ENCODE results near the gene GPR142.

The GPR142 gene, protein sequence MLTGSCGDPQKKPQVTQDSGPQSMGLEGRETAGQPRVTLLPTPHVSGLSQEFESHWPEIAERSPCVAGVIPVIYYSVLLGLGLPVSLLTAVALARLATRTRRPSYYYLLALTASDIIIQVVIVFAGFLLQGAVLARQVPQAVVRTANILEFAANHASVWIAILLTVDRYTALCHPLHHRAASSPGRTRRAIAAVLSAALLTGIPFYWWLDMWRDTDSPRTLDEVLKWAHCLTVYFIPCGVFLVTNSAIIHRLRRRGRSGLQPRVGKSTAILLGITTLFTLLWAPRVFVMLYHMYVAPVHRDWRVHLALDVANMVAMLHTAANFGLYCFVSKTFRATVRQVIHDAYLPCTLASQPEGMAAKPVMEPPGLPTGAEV

DNA sequence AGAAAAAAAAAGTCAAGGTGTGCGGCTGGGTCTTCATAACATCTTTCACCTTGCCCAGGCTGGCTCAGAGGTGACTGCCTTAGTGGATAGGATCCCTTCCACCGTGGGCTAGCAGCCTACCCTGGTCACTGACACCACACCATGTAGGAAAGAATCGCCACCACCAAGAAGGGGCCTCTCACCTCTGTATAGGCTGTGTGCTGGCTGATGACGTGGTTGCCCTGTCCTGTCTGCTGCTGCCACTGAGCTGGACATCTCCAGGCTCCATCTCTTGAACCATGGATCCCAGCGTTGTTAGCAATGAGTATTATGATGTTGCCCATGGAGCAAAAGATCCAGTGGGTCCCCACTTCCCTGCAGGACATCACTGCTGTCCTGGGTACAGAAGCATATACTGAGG lies at the start of gene GPR142:
Gene GPR142 (plus strand): TSS at position 301 of the 400 bp plus-strand sequence. CDS start 2,035 bp downstream, outside the sequence.
- DNase-seq = no peak

DNA sequence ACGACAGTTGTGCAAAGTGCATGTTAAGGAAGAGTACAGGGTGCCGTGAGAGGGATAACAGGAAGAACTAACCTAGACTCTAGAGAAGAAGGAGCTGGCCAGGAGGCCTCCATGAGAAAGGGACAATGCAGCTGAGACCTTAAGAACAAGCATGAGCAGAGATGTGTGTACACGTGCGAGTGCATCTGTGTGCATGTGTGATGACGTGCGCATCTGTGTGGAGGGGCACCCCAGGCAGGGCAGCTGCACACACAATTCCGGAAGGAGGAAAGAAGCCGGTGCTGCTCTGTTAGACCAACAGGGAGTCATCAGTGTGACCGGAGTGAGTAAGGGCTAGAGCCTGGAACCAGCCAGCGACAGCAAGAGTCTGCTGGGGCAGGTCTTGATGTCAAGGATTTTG lies 48.9 kb upstream of the GPR142 start:
- no peak for DNase-seq

DNA sequence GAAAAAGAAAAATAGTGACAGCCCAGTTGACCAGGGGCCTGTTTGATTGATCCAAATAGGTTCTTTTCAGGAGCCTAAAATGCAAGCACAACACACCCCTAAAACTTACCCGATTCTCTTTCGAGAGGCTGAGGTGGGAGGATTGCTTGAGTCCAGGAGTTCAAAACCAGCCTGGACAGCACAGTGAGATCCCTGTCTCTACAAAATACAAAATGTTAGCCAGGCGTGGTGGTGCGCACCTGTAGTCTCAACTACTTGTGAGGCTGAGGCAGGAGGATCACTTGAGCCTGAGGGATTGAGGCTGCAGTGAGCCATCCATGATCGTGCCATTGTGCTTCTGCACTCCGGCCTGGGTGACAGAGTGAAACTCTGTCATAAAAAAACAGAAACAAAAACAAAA lies 42.8 kb upstream of the GPR142 start:
- no peak for DNase-seq

DNA sequence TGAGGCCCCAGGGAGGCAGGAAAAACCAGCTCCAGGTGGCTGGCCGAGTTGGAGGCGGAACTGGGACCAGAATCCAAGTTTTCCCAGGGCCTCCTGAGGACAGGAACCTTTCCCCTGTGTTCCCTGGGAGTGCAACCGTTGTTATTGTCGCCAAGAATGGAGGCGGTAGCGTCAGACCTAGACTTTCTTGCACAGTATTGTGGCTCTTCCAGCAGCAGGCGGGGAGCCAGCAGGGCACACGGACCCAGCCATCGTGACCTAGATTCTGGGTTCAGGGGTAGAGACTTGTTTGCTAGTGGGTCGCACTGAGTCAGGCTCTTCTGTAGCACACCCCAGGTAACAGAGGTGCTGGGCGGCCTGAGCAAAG lies 41.9 kb upstream of the GPR142 start:
- no peak for DNase-seq

DNA sequence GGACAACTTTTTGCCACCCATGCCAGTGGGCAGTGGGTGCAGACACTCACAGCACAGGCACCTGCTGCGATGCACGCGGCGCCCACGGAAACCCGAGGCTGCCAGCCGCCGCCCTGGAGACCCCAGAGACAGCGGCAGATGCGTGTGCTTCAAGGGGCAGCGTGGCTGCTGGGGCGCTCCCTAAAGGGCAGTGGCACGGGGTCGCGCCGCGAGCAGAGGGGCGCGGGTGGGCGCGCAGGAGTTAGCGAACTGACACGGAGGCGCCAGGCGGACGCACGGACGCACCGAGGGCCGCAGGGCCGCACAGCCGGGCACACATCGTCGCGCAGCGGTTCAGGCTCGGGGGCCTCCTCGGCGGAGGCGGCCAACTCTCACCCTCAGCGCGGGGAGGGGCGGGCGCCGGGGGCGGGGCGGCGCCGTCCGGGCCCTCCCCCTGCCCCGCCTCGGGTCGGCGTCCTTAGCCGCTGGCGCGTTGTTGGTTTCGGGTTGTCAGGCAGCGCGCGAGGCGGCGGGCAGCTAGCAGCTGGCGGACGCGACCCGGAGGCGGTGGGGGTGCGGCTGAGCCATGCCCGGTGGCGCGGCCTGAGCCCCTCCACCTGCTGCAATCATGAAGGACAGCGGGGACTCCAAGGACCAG lies 41.4 kb upstream of the GPR142 start, which contains the start of gene KIF19:
Gene KIF19 (plus strand): TSS at position 484 of the 637 bp plus-strand sequence. CDS start 124 bp downstream, at position 608.
- no peak for DNase-seq

DNA sequence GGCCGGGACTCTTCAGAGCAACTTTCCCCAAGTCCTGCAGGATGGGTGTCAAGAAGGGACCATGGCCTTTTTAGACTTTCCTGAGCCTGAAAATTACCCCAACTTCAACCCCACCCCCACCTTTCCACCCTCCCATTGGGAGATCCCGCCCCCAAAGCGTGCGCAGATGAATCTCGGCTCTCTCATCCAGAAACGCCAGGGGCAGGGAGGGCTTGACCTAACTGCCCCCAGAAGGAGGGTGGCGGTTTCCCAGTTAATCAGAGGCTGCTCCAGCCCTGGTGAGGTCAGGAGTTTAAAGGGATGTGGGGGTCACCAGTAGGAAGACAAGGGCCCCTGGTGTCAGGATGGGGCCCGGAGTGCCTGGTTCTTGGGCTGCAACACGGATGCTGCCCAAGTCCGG lies 40.8 kb upstream of the GPR142 start:
- DNase-seq = no peak

DNA sequence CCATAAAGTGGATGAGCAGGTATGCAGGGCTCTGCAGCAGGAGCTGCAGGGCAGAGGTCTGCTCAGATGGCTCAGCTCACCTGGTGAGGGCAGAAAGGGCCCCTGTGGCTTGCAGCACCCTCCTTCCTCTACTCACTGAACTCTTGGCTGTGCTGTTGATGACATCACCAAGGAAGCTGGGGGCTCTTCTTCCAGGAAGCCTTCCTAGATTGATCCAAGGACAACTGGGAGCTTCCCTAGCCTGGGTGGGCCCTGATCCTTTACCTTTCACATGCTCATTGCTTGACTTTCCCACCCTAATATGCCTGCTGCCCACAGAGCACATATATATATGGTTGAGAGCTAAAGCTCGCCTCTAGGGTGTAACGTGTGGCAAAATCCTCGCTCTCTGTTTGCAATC lies 38.8 kb upstream of the GPR142 start:
- no peak for DNase-seq

DNA sequence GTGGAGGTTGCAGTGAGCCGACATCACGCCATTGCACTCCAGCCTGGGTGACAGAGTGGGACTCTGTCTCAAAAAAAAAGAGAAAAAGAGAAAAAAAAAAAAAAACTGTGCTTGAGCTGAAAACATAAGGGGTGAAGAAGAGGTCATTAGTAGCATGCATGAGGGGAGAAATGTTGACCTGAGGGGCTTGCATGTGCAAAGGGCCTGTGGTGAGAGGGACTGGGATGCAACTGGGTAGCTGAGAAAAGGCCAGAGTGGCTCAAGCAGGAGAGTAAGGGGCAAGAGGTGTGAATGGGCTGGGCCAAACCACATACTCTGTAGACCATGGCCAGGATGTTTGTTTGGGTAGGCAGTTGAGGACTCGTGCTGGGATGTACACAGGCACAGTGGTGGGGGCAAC lies 37.9 kb upstream of the GPR142 start:
- DNase-seq = no peak

DNA sequence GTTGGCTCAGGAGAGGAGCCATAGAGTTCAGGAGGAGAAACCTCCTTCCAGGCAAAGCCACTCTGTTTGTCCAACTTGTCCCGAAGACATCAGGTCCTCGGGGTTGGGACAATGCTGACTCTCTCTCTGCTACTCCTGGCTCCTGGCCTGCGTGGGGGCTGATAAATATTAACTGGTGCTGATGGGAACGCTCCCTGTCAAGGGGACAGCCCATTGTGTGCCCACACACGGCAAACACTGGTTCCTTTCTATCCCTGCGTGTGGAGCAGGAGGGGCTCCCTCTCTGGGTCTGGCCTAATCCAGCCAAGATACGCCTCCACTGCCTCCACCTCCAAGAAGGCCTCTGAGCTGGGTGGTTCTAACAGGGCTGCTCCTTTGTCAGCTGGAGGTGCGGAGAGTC lies 36.9 kb upstream of the GPR142 start:
- no peak for DNase-seq

DNA sequence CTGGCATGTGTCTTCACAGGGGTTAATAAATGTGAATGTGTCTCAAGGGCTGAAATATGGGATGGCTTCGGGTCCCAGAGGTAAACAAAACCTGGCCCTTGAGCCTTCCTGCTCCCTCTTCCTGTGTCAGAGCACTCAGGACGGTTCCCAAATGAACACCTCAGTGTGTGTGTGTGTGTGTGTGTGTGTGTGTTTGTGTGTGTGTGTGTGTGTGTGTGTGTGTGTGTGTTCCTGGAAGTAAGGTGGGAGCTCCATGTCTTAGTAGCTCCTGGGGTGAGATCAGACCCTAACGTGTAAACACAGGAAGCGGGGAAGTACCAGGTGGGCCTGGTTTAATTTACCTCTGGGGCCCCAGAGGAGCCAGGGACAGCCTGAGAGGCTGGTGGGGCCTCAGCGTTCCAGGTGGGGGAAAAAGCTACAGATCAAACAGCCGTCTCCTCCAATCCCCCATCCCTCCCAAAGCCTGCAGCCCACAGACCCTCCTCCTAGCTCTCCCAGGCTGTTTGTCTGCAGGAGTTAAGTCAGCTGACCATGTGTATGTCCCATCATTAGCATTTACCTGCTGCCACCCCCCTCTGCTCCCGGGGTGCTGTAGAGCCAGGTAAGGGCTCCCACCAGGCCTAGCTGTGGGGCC lies 35.2 kb upstream of the GPR142 start:
- no peak for DNase-seq

DNA sequence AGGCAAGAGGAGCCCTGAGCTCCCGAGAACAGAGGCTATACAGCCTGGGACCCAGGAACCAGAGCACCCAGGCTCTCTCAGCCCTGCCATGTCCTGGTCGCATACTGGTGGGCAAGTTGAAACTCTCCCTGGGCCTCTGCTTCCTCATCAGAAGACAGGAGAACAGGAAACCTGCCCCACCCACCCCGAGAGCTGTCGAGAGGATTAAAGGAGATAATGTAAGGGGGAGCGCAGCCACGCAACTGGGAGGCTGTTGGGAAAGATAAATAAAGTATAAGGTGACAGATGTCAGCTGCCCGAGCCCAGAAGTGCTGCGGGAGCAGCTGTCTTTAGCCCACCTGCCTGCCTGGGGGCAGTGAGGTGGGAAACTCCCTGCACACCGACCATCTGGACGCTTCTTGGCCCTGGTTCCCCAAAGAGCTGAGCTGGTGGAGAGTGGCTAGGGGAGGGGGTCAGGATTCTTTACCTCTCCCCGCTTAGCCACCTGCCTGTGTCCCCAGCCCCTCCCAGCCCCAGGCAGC lies 34.5 kb upstream of the GPR142 start:
- DNase-seq = no peak

DNA sequence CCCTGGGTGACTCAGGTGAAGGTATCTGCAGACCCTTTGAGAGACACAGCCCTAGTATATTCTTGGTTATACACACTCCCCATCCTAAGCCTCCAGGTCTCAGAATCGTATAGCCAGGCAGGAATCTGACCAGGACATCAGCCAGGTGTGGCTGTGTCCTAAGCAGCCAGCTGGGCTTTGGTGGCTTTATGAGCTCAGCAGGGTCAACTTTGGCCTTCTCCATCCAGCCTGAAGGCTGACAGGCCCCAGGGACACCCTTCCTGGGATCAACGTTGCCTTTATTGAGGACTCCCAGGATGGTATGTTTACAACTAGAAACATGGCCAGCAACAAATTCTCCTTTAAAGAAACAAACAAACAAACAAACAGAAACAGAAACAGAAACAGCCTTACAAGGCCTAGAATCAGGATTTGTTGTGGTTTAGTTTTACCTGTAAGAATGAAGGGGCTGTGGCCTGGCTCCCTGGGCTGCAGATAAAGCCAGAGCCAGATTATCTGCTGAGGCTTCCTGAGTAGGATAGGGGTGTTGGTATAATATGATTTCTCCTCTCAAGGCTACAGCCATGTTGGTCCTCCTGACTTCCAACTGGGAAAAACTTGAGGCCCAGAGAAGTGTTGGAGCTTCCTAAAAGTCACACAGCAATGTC lies 32.8 kb upstream of the GPR142 start:
- DNase-seq = no peak

DNA sequence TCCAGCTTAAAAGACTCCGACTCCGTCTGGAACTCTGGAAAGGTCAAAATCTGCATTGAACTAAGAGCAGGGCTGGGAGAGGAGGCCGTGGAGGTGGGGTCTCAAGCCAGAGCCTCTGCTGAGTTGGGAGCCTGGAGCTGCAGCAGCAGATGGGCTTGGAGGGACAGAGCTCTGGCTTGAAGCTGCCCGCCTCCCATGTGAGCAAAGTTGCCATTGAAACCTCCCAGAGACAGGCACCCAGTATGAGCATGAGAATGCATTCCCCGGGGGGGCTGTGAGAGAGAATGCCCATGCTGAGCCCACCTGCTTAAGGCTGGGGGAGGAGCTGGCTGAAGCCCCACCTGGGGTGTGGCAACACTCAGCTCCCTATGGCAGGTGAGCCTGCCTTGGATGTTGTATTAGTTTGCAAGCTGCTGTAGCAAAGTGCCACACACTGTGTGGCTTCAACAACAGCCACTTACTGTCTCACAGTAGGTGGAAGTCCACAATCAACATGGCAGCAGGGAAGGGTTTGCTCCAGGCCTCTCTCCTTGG lies 31.7 kb upstream of the GPR142 start:
- DNase-seq = no peak

DNA sequence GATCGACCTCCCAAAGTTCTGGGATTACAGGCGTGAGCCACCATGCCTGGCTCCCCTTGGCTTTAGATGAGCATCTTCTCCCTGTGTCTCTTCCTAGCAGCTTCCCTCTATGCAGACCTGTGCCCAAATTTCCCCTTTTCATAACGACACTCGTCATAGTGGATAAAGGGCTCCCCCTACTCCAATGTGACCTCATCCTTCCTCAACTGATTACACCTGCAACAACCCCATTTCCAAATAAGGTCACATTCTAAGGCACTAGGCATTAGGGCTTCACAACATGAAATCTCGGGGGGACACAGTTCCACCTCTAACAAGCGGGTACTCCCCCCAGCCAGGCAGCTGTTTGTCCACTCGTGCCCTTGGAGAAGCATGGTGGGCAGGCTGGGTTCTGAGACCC lies 31.0 kb upstream of the GPR142 start:
- no peak for DNase-seq

DNA sequence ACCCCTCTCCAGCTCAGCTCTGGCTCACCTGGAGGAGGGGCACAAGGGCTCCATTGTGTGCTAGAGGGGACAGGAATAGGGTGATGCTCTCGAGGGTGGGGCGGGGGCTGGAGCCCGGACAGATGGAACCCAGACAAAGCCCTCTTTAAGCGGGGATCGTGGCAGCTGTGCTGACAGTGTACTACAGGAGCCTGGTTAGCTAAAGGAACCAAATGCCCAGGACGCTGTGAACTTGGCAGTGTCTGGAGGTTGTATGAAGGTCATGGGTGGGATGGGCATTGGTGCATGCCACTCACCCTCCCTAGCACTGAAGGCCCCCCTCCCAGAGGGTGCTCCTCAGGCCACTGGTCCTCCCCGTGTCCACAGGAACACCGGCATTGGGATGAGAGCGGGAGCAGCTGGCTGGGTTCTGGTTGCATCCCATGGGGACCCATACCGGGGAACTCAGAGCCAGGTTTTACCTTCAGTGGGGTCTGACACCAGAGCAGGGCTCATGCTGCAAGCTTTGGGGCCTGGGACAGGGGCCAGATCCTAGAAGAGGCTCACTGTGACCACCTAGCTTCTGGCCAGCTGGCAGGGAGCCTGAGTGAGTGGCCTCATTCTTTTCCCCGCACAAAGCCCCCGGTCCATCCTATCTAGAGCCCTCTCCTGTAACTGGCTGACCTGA lies 29.3 kb upstream of the GPR142 start:
- DNase-seq = no peak

DNA sequence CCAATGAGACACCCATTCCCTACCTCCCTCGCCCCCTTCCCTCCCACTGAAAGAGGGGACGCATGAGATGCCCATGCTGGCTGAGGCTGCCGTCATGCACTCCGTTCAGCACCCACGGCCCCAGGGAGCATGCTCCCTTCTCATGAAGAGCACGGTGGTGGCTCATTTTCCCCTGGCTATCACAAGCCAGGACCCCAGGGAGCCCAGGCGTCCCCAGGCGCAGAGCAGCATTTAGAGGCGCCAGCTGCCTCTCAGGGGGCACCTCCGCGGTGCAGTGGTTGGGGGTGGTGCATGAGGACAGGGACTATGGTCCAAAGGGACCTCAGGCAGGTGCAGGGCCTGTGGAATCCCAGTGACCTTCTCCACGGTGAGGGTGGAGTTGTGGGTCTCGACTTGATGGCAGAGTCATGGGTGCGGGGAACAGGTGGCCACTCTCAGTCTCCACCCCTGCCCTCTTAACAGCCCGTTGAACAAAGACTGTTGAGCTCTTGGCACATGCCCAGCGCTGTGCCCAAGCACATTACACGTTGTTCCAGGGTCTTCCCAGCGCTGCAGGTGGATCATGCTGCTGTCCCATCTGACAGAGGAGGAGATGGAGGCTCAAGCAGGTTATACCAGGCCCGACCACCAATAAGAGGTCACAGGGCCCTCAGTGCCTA lies 27.6 kb upstream of the GPR142 start:
- no peak for DNase-seq

DNA sequence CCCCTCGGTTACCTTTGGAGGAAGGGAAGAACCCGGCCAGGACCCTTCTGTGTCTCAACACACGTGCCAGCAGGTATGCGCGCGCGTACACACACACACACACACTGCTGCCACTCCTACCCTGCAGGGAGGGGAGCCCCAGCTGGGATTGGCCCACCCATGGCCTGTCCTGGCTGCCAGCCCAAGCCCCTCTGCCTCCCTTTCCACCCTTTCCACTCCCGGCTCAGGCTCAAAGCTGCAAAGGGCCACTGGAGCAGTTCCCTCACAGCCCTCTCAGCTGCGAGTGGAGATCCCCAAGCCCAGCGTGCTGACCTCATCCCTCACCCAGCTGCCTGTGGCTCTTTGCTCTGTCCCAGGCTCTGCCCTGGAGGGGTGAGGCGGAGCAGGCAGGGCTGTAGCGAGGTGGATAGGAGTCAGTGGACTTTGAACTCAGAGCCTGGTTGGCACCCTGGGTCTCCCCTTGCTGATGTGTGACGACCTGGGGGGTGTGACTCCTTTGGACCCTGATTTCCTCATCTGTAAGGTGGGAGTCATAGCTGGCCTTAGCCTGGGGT lies 26.8 kb upstream of the GPR142 start:
- no peak for DNase-seq

DNA sequence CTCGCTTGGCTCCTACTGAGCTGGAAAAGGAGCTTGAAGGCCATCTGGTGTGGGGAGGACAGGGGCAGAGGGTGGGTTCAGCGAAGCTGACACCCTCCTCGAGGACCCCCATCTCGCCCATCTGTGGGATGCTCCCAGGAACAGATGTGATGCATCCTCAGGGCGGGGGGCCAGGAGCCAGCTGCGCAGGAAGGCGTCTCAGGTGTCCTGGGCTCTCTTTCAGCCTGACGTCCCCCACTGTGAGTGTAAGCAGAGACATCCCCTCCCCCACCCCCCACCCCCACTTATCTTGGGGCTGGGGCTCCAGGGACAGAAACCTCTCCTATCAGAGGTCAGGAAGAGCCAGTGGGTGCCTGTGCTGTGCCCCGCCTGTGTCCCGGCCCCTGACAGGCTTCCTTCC lies 25.1 kb upstream of the GPR142 start:
- no peak for DNase-seq

DNA sequence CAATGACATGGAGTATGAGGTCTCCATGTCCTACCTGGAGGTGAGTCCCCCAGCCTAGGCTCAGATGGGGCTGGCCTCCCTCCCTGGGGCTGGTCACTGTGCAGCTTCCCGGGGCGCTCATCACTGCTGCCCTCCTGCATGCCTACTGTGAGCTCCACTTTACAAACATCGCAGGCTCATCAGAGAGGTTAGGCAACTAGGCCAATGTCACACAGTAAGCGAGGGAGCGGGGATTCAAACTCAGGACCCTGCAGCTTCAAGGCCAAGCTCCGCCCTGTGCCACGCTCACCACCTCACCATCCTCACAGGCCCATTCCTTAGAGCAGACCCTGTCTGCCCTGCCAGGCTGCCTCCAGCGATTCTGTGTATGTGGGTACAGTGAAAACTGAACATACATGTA lies 24.2 kb upstream of the GPR142 start:
- DNase-seq = no peak

DNA sequence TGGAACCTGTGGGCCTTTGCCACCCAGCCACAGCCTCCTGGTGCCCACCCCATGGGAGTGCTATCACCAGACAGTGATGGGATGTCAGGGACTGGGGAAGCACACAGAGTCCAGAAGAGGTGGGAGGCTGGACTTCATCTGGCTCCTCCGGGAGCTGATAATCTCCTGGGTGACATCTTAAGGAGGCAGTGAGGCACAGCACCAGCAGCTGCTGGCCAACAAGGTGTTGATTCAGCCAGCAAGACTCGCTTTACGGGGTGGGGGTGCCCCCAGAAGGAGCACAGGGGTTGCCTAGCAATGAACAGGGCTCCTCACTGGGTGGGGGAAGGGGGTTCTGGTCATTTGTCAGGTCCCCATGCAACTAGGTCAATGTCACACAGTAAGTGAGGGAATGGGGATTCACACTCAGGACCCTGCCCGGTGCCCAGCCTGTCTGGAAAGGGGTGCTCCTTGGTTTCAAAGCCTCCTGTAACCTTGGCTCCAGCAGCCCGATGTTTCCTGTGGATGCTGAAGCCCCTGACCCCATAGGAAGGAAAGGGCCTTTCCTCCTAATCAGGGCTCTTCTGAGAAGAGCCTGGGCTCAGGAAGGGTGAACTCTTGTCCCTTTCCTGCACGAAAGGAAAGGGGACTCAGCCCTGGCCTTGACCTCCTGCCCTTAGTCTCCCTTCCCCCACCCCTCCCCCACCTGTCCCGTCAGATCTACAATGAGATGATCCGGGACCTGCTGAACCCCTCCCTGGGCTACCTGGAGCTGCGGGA lies 23.6 kb upstream of the GPR142 start:
- no peak for DNase-seq

DNA sequence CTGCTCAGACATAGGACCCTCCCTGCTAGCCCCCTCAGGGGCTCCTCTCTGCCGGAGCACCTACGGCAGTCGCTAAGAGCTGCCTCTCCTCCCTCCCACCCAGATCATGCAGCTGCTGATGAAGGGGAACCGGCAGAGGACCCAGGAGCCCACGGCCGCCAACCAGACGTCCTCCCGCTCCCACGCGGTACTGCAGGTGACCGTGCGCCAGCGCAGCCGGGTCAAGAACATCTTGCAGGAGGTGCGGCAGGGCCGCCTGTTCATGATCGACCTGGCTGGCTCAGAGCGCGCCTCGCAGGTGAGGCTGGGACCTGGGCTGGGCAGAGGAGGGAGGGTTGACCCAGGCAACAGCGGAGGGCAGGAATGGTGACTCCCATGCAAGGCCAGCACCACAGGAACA lies 22.6 kb upstream of the GPR142 start:
- no peak for DNase-seq

Data from NCI-H446 (cell line).